ENCODE measurements around the gene SPATA46.
"Not testable (repeated sequence)": the region's sequence is repeated elsewhere in the genome, so short reads cannot be mapped to it uniquely, and the experiment has no call there.

Gene SPATA46

DNA sequence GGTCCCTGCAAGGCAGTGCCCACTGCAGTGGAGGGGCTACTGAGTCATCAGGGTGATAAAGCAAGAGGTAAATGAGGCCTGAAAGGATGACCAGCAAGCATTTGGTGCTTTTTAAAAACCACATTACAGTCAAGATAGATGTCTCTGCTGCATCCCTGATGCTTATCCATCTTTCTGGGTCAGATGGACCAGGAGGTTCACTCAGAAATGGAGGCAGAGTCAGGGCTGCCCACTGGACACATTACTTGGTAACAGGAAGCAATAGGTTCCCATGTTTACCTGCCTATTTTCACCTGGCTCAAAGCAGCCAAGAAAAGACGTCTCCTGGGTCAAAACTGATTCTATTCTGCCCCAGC, 3.6 kb downstream of the SPATA46 start:
- no peak for DNase-seq

DNA sequence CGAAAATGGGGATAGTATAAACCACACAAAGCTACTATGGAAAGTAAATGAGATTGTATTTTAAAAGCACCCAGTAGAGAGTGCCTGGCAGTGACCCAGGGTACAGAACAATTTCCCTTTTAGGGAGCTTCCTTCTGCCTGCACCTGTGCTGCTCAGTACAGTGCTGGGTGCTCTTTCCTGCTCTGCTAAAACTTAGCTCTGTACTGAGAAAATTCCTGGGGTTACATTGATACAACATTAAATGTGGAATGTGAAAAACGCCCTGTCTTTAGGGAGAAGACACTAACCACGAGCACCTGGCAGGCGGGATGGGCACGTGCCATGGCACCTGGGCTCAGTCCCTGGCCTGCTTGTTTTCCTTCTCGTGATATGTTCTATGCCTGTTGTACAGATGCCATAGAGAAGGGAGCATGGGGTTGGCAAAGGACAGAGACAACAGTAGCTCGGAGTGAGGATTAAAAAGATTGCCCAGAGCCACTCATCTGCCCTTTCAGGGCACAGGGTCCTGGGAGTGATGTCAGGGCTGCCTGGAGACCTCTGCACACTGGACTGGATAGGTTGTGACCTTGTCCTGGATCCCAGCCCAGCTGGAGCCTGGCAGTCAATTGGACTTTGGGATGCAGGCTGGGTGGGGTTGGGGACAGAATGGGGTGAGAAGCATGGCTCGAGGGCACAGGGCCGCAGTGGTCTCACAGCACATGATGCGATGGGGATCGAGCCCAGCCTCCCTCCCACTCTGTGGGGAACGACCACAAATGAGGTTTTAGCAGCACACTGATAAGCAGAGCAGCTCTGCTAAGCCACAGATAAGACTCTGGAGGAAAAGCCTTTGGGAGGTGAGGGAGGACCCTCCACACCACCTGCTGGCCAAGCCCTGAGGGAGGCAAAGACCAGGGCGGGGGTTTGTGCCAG, 4.2 kb downstream of the SPATA46 start:
- no peak for DNase-seq

DNA sequence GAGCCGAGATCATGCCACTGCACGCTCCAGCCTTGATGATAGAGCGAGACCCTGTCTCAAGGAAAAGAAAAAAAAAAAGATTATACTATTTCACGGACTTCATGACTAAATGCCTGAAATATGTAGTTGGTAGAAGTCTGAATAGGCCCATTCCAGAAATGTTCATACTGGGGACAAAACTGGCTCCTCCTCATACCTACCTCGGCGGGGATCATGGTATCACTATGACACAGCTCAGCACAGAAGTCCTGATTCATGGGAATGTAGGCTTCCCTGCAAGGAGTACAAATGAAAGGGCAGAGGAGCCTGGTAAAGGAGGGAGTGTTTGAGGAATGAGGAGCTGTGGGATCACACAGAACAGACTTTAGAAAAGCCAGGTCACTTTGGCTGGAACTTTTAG, 5.0 kb downstream of the SPATA46 start:
- DNase-seq, result no peak

DNA sequence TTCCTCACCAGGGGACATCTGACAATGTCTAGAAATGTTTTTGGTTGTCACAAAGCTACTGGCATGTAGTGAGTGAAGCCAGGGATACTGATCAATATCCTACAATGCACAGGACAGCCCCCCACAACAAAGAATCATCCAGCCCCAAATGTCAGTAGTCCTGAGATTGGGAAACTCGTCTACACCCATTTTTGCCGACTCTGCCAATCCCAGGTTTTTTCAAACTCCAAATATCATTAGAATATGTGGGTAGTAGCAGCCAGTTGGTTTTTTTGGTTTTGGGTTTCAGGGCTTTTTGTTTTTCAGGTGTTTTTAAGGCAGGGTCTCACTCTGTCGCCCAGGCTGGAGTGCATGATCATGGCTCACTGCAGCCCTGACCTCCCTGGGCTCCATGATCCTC, 5.9 kb downstream of the SPATA46 start:
- DNase-seq, result no peak

DNA sequence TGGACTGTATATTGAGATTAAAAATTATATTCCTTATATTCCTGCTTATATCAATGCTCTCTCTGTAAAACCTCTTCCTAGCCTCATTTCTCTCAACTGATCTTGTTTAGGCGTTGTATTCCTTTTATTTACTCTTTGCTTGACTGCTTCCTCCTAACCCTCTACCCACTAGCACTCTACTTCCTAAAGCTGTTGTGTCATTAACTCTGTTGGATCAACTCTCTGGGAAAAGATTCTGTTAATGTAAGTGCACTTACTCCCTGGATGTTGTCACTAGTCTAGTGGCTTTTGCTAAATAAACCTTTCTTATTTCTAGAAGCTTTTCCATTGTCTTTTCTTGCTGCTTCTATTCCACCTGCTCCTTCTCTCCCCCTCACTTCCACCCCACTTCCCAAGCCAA, 6.5 kb downstream of the SPATA46 start:
- DNase-seq, result no peak

DNA sequence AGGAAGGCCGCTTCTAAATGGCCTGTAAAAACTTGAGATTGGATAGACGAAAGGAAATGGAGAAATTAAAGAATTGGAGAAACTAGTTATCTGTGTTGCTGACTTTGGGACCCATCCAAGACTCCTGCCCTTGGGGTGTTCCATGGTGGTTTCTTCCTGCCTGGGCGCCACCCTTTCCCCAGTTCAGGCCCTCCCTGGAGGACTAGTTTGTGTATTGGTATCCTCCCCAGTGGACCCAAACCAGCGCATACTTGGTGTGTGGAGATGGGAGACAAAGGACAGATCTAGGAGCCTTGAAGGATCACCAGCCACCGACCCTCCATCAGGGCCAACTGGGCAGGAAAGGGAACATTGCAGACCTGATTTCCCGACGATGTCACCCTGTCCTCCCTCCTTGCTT, 7.1 kb downstream of the SPATA46 start:
- no peak for DNase-seq

DNA sequence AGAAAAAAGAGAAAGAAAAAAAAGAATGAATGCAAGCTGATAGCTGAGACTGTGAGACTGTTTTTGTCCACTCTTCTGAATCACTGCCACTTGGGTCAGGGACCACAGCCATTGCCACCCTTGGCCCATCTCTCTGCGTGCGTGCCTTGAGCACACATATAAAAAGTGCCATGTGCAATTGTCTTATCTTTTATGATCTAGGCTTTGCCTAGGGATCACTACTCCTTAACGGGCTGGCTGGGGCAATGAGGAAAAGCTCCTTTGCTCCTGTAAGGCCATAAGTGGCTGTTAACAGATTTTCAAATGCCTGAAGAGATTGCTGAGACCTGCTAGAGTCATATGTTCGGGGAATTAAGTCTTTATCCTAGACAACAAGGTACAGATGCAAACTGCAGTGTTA, 8.2 kb downstream of the SPATA46 start:
- no peak for DNase-seq

DNA sequence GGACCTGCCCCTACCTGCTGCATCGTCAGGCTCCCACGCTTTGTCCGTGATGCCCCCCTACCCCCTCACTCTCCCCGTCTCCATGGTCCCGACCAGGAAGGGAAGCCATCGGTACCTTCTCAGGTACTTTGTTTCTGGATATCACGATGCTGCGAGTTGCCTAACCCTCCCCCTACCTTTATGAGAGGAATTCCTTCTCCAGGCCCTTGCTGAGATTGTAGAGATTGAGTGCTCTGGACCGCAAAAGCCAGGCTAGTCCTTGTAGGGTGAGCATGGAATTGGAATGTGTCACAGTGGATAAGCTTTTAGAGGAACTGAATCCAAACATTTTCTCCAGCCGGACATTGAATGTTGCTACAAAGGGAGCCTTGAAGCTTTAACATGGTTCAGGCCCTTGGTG, 8.9 kb downstream of the SPATA46 start:
- DNase-seq, result no peak

DNA sequence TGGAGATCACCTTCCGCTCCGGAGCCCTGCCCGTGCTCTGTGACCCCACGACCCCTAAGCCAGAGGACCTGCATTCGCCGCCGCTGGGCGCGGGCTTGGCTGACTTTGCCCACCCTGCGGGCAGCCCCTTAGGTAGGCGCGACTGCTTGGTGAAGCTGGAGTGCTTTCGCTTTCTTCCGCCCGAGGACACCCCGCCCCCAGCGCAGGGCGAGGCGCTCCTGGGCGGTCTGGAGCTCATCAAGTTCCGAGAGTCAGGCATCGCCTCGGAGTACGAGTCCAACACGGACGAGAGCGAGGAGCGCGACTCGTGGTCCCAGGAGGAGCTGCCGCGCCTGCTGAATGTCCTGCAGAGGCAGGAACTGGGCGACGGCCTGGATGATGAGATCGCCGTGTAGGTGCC, 9.6 kb downstream of the SPATA46 start:
- DNase-seq, result no peak

DNA sequence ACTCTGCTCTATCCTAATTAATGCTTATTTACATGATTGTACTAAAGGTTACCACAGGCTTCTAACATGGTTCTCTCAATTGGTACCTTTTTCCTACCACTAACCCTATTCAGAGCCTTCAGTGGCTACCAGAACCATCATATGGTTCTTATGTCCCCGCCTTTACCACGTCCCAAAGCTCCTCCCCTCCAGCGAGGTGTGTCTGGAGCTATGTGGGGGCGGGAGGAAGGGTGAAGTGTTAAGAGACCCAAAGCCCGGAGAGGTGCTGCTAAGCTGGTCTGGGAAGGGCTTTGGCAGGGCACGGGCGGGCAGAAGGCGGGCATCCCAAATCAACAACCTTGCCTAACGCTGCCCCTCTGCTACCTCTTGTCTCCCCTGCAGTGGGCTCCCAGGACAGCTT, 10.0 kb downstream of the SPATA46 start:
- no peak for DNase-seq

DNA sequence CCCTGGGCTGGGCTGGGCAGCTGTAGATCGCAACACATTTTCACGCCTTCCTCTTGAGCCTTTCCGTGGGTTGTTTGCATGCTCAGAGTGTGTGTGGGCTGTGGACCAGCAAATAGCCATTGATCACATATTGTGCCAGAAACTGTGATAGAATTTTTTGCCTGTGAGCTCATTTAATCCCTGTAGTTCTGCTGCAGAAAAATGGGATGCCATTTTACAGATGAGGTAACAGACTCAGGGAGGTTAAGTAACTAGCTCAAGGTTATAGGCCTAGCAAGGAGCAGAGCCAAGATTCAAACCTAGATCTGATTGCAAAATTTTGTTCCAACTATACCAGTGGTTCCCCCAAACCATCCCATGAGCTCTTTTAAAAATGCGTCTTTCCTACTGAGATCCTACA, 10.5 kb downstream of the SPATA46 start:
- no peak for DNase-seq

DNA sequence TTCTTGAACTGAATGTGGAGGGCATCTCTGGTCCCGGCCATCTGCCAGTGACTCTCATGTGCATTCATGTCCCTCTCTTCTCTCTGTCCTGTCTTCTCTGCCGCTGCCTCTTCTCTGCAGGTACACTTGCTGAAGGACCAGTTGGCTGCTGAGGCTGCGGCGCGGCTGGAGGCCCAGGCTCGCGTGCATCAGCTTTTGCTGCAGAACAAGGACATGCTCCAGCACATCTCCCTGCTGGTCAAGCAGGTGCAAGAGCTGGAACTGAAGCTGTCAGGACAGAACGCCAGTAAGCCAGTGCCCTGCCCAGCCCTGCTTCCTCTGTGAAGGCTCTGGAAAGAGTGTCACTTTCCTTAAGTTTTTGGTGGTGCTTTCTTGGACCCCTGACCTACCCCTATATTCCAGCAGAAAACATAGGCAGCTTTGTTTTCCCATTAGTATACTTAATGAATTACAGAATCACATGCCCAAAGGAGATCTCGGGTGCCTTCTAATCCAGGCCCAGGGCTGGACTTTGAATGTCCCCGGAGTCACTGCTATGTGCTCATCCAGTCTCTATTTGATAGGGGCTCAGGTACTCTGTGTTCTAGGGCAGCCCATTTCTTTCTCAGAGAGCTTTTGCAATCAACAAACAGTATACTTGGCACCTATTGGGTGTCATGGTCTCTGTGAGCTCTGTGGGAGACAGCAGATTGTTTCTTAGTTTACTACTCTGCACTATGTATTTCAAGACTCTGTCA, 11.2 kb downstream of the SPATA46 start:
- no peak for DNase-seq

DNA sequence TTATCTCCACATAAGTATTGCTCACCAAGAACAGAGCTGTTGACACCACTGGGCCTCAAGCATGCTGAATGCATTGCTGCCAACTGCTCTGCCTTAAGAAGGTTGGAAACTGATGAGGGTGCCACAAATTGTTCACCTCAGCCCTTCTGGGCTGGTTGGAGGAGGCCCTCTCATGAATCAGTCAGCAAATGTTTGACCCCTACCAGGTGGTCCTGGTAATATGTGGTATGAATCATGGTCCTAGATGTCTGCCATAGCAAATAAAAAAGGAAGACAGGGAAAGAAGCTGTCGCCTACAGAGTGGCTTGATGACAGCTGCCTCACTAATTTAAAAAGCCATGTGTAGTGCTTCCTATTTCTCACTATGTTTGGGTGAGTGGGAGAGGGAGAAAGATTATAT, 12.2 kb downstream of the SPATA46 start:
- DNase-seq, result no peak

DNA sequence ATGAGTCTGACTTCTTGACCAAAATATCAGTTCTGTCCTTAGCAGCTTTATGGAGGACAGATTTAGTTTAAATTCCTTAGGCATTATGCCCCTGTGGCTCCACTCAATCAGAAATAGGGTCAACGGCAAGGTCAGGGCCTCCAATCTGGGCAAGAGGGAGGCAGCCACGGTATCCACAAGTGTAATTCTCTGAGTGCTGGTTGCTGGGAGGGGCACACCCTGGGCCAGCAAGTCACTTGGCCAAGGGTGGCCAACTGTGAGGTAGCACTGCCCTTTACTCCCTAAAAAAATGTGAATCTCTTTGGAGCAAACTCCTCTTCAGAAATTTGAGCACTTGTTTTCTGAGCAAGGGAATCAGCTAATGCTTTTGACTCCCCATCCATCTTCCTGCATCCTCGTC, 12.8 kb downstream of the SPATA46 start:
- no peak for DNase-seq

DNA sequence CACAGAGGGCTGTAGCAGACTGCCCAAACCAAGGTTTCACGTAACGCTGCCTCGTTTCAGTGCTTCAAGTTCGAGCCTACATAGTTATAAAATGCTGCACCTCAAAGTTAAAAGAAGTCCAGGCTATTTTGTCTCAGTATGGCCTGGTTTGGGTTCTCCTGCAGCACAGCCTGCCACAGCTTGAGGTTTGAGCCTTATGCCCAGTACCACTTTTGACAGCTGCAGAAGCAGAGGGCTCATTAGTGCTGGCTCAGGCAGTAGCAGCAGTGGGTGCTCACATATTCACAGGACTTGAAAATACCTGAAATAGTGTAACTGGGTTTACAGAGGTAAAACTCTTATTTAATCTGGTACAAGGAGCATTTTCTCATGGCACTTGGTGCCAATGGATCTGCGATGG, 15.3 kb downstream of the SPATA46 start:
- DNase-seq, result no peak

DNA sequence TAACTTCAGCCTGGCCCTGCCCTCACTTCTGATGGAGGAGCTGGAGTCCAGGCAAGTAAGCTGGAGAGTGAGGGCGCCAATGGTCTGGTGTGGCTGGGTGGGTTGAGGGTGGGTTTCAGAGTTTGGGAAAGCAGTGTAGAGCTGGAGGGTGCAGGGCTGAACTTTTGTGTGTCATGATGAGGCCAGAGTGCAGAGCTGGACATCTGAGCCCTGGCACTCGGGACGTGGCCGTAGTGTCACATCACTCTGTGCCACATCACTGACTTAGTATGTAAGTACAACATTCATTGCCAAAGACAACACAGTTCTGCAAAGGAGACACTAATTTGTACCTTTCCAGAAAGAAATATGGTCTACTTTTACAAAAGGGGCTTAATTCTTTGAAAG, 15.8 kb downstream of the SPATA46 start:
- DNase-seq, result no peak

DNA sequence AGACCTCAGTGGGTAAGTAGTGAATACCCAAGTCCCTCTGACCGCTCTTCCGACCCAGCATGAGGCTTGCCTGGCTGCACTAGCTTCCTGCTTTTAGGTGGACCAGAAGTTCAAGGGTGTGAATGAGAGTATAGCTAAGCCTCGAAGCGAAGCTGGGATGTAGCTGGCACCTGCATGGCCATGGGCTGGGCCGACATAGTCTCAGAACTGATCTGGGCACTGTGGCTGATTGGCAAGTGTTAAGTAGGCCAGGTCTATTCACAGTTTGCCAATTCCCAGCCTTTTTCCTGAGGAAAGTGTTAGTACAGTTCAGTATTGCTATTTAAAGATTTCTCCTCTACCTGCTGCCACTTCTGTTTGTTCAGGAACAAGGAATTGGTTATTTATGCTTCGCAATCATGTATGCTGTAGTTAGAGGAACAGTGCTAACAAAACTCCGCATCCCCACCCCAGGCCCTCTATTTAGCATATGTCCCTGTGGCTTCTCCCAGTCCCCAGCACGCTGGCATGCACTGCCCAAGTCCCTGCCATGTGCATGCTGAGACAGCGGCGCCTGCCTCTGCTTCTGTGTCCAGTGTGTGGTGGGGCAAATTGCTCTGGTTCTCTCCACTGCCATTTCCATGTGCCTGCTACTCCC, 16.3 kb downstream of the SPATA46 start:
- no peak for DNase-seq

DNA sequence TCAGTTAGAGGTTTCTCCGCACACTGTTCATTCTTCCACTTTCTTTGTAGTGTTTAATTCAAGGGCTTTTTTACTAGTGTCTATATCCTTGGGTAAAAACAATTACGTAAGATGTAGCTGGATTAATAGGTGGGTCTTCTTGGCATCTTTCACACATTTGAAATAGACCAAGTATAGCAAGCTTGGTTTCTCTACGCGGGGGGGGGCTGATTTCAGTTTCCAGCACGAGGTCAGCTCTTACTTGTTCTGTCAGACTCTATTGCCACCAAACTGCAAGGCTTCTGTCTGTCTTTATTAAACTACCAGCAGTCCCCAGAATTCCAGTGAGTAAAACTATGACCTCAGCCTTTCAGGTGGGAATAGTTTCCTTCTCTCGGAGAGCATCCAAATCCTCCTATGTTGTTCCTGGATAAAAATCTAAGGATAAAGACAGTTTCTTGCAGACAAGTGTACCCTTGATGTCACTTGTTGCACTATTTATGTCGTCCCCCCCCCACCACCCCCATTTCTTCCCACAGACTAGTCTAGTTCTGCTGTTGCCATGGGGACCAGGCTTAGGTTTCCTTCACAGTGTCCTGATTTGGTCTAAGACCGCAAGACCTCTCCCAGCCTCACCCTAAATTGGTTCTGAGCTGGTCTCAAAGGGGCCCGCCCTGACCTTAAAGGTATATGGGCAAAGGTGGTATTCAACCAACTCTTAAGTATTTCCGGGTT, 17.0 kb downstream of the SPATA46 start:
- no peak for DNase-seq

DNA sequence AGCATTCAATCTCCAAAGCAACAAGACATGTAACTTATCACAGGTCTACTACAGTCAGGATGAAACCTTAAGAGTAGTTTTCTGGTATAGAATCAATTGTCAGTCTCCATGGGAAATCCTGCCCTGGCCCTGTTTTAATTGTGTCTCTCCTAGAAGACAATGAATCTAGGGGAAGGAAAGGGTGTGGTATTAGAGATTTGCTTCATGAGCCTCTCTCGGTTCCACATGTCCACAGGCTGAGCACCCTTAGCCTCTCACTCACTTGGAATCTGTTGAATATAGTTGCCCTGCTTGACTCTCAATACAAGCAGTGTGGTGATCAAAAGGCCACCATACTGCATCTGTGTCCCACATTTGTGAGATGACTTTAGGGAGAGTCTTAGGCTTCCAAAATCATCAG, 17.7 kb downstream of the SPATA46 start:
- DNase-seq, result no peak

DNA sequence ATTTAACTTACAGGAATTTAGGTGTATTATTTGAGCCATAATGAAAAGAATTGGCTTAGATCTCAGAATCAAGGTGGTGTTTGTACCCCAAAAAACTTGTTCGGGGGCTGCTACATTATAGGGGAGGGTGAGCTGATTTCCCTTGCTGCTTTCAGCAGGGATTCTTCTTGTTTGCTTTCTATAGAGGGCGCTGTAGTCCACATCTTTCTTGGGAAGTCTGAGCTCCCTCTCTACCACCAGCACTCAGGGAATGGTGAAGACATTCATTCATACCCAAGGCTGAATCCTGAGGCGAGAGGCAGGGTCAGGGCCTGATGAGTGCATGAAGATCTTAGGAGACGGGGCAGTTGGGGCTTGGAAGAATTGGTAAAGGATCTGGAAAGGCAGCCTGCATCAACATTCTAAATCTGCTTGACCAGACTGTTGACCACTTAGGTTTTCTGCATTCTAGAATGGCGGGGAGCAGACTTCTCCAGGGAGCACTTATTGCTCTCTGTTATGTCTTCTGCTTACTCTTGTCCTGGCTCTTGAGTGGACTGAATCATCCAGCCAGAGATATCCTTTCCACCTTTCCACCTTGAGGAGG, 18.9 kb downstream of the SPATA46 start:
- no peak for DNase-seq

DNA sequence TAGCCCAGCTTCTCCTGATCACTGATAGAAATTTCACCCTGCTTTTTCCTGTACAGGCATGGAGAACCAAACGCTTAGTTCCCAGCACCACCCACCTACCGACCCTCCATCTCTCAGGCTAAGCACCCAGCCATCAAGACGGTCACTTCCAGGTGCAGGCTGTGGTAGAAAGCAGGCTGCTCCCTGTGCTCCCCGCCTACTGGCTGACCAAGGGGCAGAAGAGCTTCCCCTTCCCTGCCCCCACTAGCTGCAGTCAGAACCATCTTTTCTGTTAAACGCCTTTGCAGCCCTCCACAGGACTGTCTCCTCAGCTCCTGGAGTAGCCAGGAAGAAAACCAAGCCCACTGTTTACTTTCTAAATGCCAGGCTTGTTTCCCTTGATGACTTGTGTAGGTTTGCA, 23.0 kb downstream of the SPATA46 start:
- no peak for DNase-seq

DNA sequence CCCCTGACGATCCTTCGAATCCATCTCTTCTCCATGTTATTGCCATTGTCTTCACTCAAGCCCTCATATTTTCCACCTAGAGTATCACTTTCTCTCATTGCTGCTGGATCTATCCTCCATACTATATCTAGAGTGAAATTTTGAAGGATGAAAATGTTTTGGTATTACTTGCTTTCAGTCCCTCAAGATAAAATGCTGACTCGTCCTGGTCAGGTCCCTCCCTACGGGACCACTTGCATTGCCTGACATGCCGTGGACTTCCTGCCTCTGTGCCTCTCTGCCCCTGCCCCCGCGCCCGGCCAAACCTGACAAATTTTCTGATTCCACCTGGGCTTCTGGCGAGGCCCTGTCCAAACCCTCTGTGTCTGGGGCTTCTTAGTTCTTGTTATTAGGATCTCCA, 23.6 kb downstream of the SPATA46 start:
- no peak for DNase-seq

DNA sequence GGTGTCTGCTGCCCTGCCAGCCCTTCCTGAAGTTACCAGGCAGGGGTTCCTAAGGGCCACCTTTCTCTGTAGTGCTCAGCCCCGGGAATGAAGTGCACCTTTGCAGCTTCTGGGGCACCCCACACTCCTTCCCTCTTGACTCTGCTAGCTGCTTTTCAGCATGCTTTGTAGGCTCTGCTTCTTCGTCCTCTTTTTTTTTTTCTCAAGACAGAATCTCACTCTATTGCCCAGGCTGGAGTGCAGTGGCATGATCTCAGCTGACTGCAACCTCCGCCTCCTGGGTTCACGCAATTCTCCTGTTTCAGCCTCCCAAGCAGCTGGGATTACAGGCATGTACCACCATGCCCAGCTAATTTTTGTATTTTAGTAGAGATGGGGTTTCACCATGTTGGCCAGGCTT, 24.8 kb downstream of the SPATA46 start:
- DNase-seq, result not testable (repeated sequence)
